ENCODE measurements around the gene SLC51A. TPM values are rescaled to one million over a fixed set of nuclear protein-coding genes. Genes with fewer than 3 reads are reported as not detected.

Gene SLC51A
- total and polyA plus RNA-seq, 9 of the 15 experiments (the other 6 are each of a cell fraction or from before 2014, with no cell fraction given) = 0.35 to 0.38 TPM; not detected in 7

DNA sequence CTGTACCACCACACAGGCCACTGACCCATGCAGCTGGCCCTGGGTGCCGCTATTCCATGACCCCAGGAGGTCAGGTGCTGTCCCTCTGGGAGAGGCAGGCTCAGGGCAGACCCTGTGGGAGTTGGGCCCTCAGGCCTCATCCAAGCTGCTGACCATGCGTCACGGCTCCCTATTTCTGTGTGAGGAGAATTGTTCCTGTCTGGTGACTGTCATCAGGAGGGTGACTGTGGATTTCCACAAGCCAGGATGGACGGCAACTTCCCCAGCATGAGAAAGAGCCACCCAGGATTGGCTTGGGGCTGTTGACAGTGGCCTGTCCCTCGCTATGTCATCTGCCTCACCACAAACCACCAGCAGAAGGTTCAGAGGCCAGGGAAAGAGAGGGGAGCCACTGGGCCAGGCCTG is 46.5 kb upstream of the SLC51A start:
- no peak for FAIRE-seq
- Histone ChIP-seq H3K9ac (ENCODE audit: insufficient read depth in 1 of 2, low read depth in 2 of 2, low read length in 2 of 2) (peak overlapping the region in 1 of 2 experiments; percentile 77; a peak in 2 of 4 replicates), H3K9me3 (replicated peaks; ENCODE audit: control insufficient read depth, insufficient read depth, low read depth, low read length) (no peaks in the 10 kb centered on the region), H3K4me2 (ENCODE audit: insufficient read depth, low read length) (no peak overlapping the region), H3K9me1 (ENCODE audit: control insufficient read depth, insufficient read depth, low read length) (no peaks in the 10 kb centered on the region), H3K36me3 (ENCODE audit: control insufficient read depth, insufficient read depth, low read length) (no peaks in the 10 kb centered on the region), H2AFZ (ENCODE audit: low read depth, low read length) (no peak overlapping the region), H3K27ac (ENCODE audit: extremely low read depth, low read depth, low read length) (no peak overlapping the region), H3K4me3 (no peak overlapping the region), H3K27me3 (ENCODE audit: control insufficient read depth in 2 of 2, insufficient read depth in 2 of 2, low read length in 2 of 2) (no peaks in the 10 kb centered on the region), H3K79me2 (ENCODE audit: control insufficient read depth, insufficient read depth, low read length) (no peaks in the 10 kb centered on the region), H4K20me1 (replicated peaks; ENCODE audit: control insufficient read depth, insufficient read depth, low read length) (no peaks in the 10 kb centered on the region), H3K4me1 (replicated peaks in 1 of 2; ENCODE audit: control insufficient read depth in 2 of 2, insufficient read depth in 2 of 2, low read length in 2 of 2) (peaks cover 0 to 17% of the 10 kb centered on the region in 2 experiments; a peak in 3 of 5 replicates)
- ChIA-PET POLR2A (interaction anchor here (0.9 kb wide), 1 partner anchor 23 kb away, joined by 3 read pairs; no protein-coding TSS in a partner anchor), CTCF (ENCODE audit: low intra/inter-chr PET ratio) (no interaction called here)
- intact Hi-C loops (cut with micrococcal nuclease) (no loop called here), in situ Hi-C loops (cut with MboI) (no loop called here)
- TF ChIP-seq, protein P1, sequence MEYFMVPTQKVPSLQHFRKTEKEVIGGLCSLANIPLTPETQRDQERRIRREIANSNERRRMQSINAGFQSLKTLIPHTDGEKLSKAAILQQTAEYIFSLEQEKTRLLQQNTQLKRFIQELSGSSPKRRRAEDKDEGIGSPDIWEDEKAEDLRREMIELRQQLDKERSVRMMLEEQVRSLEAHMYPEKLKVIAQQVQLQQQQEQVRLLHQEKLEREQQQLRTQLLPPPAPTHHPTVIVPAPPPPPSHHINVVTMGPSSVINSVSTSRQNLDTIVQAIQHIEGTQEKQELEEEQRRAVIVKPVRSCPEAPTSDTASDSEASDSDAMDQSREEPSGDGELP (CRISPR knock-in tag; IDR thresholded peaks at IDR 0.05; ENCODE audit: borderline replicate concordance) = 0 out of 2 replicates have a peak, but pooled peaks have one; percentile 15
- TF ChIP-seq, protein P2, sequence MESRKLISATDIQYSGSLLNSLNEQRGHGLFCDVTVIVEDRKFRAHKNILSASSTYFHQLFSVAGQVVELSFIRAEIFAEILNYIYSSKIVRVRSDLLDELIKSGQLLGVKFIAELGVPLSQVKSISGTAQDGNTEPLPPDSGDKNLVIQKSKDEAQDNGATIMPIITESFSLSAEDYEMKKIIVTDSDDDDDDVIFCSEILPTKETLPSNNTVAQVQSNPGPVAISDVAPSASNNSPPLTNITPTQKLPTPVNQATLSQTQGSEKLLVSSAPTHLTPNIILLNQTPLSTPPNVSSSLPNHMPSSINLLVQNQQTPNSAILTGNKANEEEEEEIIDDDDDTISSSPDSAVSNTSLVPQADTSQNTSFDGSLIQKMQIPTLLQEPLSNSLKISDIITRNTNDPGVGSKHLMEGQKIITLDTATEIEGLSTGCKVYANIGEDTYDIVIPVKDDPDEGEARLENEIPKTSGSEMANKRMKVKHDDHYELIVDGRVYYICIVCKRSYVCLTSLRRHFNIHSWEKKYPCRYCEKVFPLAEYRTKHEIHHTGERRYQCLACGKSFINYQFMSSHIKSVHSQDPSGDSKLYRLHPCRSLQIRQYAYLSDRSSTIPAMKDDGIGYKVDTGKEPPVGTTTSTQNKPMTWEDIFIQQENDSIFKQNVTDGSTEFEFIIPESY (CRISPR knock-in tag; IDR thresholded peaks at IDR 0.05) = peak; percentile 59; the same call in 1 of the 2 replicates
- no peak for TF ChIP-seq BCOR (IDR thresholded peaks at IDR 0.05)
- DNase-seq (ENCODE audit: extremely low read depth in 1 of 4, low spot score in 3 of 4) = no peak
- WGBS (ENCODE audit: insufficient coverage, low coverage, missing lambda C conversion rate) = 82% methylated on average over 5 of the region's 5 CpGs
- peak; percentile 30; the same call in 2 of the 3 replicates for ATAC-seq
- BruUV-seq (replicated peaks) = no TSS peak

Measured in K562 (cell line).